HEK293 (cell line): ENCODE measurements around the gene SYNJ1.
A peak's percentile ranks its signal among the peaks of the same experiment; 100 is the strongest.

Experiments used
- OVOL3 ChIP-seq: fragments of 450-650 bp; formaldehyde crosslinking; IDR thresholded peaks from 2 replicates; pipeline ENCODE4 v1.5.1; 2016; ENCODE audit warnings: missing biosample characterization, missing genetic modification characterization
- PRDM1 ChIP-seq: fragments of 450-650 bp; formaldehyde crosslinking; IDR thresholded peaks from 2 replicates; pipeline ENCODE4; 2016; ENCODE audit warnings: missing biosample characterization, missing genetic modification characterization
- SP3 ChIP-seq: fragments of 450-650 bp; formaldehyde crosslinking; IDR thresholded peaks from 2 replicates; pipeline ENCODE4 v1.5.1; 2016; ENCODE audit warnings: missing biosample characterization, missing genetic modification characterization
- TRIM28 ChIP-seq: IDR thresholded peaks from 2 replicates; pipeline ENCODE4 v1.6.1; 2011; ENCODE audit warnings: low read length, control low read depth, borderline replicate concordance
- ZNF221 ChIP-seq: fragments of 450-650 bp; formaldehyde crosslinking; IDR thresholded peaks from 2 replicates; pipeline ENCODE4 v1.5.1; 2017; ENCODE audit warnings: missing biosample characterization, missing genetic modification characterization, borderline replicate concordance
- ZNF239 ChIP-seq: fragments of 450-650 bp; formaldehyde crosslinking; IDR thresholded peaks from 2 replicates; pipeline ENCODE4 v1.5.1; 2016; ENCODE audit warnings: missing biosample characterization, missing genetic modification characterization
- ZNF266 ChIP-seq: fragments of 450-650 bp; formaldehyde crosslinking; IDR thresholded peaks from 2 replicates; pipeline ENCODE4 v1.5.1; 2016; ENCODE audit warnings: missing biosample characterization, missing genetic modification characterization, low read depth
- ZNF302 ChIP-seq: fragments of 450-650 bp; formaldehyde crosslinking; IDR thresholded peaks from 2 replicates; pipeline ENCODE4 v1.5.1; 2016; ENCODE audit warnings: missing biosample characterization, missing genetic modification characterization, low read depth
- ZNF335 ChIP-seq: fragments of 450-650 bp; formaldehyde crosslinking; conservative IDR thresholded peaks from 2 replicates; pipeline ENCODE4 v1.5.1; 2016; ENCODE audit warnings: missing biosample characterization, missing genetic modification characterization
- ZNF366 ChIP-seq: fragments of 450-650 bp; formaldehyde crosslinking; conservative IDR thresholded peaks from 2 replicates; pipeline ENCODE4 v1.5.1; 2016; ENCODE audit warnings: missing biosample characterization, missing genetic modification characterization
- ZNF426 ChIP-seq: fragments of 450-650 bp; formaldehyde crosslinking; IDR thresholded peaks from 2 replicates; pipeline ENCODE4 v1.5.1; 2017; ENCODE audit warnings: missing biosample characterization, missing genetic modification characterization, mild to moderate bottlenecking, inconsistent platforms, moderate library complexity
- ZNF48 ChIP-seq: fragments of 450-650 bp; formaldehyde crosslinking; IDR thresholded peaks from 2 replicates; pipeline ENCODE4 v1.5.1; 2016; ENCODE audit warnings: missing biosample characterization, missing genetic modification characterization
- ZNF510 ChIP-seq: fragments of 450-650 bp; formaldehyde crosslinking; IDR thresholded peaks from 2 replicates; pipeline ENCODE4 v1.5.1; 2018; ENCODE audit warnings: mild to moderate bottlenecking, missing genetic modification characterization, missing biosample characterization; ENCODE audit not compliant: insufficient replicate concordance
- ZNF548 ChIP-seq: fragments of 450-650 bp; formaldehyde crosslinking; IDR thresholded peaks from 2 replicates; pipeline ENCODE4 v1.5.1; 2016; ENCODE audit warnings: missing biosample characterization, missing genetic modification characterization
- ZNF558 ChIP-seq: fragments of 450-650 bp; formaldehyde crosslinking; IDR thresholded peaks from 2 replicates; pipeline ENCODE4 v1.5.1; 2016; ENCODE audit warnings: missing biosample characterization, missing genetic modification characterization
- ZNF626 ChIP-seq: fragments of 450-650 bp; sonication (Bioruptor Pico); formaldehyde crosslinking; IDR thresholded peaks from 2 replicates; pipeline ENCODE4 v1.5.1; 2018; ENCODE audit warnings: missing biosample characterization, missing genetic modification characterization, inconsistent platforms
- ZNF629 ChIP-seq: fragments of 450-650 bp; formaldehyde crosslinking; IDR thresholded peaks from 2 replicates; pipeline ENCODE4 v1.5.1; 2017; ENCODE audit warnings: missing biosample characterization, missing genetic modification characterization
- ZNF677 ChIP-seq: fragments of 450-650 bp; IDR thresholded peaks from 2 replicates; pipeline ENCODE4 v1.5.0; 2018; ENCODE audit warnings: missing biosample characterization, mild to moderate bottlenecking, missing genetic modification characterization, moderate library complexity
- TF ChIP-seq, protein P1 (sequence below): fragments of 450-650 bp; formaldehyde crosslinking; IDR thresholded peaks from 2 replicates; pipeline ENCODE4 v1.5.1; 2017; ENCODE audit warnings: missing biosample characterization, missing genetic modification characterization
- TF ChIP-seq, protein P2 (sequence below): fragments of 450-650 bp; formaldehyde crosslinking; IDR thresholded peaks from 2 replicates; pipeline ENCODE4 v1.5.1; 2016; ENCODE audit warnings: missing biosample characterization, missing genetic modification characterization
- TF ChIP-seq, protein P3 (sequence below): fragments of 450-650 bp; formaldehyde crosslinking; IDR thresholded peaks from 2 replicates; pipeline ENCODE4 v1.5.1; 2016; ENCODE audit warnings: missing biosample characterization, missing genetic modification characterization
- TF ChIP-seq, protein P4 (sequence below): fragments of 450-650 bp; formaldehyde crosslinking; IDR thresholded peaks from 2 replicates; pipeline ENCODE4 v1.5.1; 2016; ENCODE audit warnings: missing biosample characterization, missing genetic modification characterization
- TF ChIP-seq, protein P5 (sequence below): fragments of 450-650 bp; formaldehyde crosslinking; IDR thresholded peaks from 2 replicates; pipeline ENCODE4 v1.5.1; 2016; ENCODE audit warnings: missing biosample characterization, missing genetic modification characterization
- TF ChIP-seq, protein P6 (sequence below): fragments of 450-650 bp; formaldehyde crosslinking; IDR thresholded peaks from 2 replicates; pipeline ENCODE4 v1.5.1; 2016; ENCODE audit warnings: missing biosample characterization, missing genetic modification characterization

SYNJ1 gene

DNA sequence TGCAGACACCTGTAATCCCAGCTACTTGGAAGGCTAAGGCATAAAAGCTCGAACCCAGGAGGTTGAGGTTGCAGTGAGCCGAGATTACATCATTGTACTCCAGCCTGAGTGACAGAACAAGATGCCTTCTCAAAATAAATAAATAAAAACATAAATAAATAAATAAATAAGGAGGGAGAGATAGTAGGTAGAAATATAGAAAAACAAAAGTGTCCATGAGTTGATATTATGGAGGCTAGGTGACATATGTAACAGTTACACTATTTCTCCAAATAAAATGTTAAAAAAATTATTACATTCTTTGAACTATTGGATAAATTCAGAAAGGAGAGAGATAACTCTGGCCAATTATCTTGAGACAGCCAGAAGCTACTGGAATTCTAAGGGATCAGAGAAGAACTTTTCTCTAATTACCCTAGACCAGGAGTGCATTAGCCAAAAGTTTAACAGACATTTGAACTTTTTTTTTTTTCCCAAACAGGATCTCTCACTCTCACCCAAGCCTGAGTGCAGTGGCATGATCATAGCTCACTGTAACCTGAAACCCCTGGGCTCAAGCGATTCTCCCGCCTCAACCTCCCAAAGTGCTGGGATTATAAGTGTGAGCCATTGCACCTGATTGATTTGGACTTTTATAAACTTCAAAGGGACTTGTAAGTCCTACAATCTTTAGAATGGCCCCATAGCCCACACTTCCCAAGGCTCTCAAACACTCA, 17.6 kb downstream of the SYNJ1 start (continued):
- TF ChIP-seq TRIM28 (peak; percentile 49; the same call in 1 of the 2 replicates), ZNF239 (tag by site-specific recombination) (no peak), ZNF302 (tag by site-specific recombination) (0 out of 2 replicates have a peak, but pooled peaks have one; percentile 20), ZNF335 (tag by site-specific recombination) (peak; percentile 65; the same call in 1 of the 2 replicates), ZNF48 (peak; percentile 93; the same call in 1 of the 2 replicates), SP3 (tag by site-specific recombination) (0 out of 2 replicates have a peak, but pooled peaks have one; percentile 16), PRDM1 (tag by site-specific recombination) (peak; percentile 55; the same call in 1 of the 2 replicates), ZNF558 (peak; percentile 70; the same call in 1 of the 2 replicates), ZNF510 (tag by site-specific recombination) (peak; percentile 65), ZNF626 (tag by site-specific recombination) (no peak), ZNF426 (tag by site-specific recombination) (peak; percentile 63), ZNF266 (tag by site-specific recombination) (peak; percentile 92; the same call in 1 of the 2 replicates), ZNF677 (no peak), ZNF366 (tag by site-specific recombination) (peak; percentile 57; the same call in 1 of the 2 replicates), OVOL3 (peak; percentile 24; the same call in 1 of the 2 replicates), ZNF221 (tag by site-specific recombination) (no peak), ZNF629 (tag by site-specific recombination) (peak; percentile 70), ZNF548 (0 out of 2 replicates have a peak, but pooled peaks have one; percentile 48)
- TF ChIP-seq, protein P1, sequence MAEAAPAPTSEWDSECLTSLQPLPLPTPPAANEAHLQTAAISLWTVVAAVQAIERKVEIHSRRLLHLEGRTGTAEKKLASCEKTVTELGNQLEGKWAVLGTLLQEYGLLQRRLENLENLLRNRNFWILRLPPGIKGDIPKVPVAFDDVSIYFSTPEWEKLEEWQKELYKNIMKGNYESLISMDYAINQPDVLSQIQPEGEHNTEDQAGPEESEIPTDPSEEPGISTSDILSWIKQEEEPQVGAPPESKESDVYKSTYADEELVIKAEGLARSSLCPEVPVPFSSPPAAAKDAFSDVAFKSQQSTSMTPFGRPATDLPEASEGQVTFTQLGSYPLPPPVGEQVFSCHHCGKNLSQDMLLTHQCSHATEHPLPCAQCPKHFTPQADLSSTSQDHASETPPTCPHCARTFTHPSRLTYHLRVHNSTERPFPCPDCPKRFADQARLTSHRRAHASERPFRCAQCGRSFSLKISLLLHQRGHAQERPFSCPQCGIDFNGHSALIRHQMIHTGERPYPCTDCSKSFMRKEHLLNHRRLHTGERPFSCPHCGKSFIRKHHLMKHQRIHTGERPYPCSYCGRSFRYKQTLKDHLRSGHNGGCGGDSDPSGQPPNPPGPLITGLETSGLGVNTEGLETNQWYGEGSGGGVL (tag by site-specific recombination): no peak
- TF ChIP-seq, protein P2, sequence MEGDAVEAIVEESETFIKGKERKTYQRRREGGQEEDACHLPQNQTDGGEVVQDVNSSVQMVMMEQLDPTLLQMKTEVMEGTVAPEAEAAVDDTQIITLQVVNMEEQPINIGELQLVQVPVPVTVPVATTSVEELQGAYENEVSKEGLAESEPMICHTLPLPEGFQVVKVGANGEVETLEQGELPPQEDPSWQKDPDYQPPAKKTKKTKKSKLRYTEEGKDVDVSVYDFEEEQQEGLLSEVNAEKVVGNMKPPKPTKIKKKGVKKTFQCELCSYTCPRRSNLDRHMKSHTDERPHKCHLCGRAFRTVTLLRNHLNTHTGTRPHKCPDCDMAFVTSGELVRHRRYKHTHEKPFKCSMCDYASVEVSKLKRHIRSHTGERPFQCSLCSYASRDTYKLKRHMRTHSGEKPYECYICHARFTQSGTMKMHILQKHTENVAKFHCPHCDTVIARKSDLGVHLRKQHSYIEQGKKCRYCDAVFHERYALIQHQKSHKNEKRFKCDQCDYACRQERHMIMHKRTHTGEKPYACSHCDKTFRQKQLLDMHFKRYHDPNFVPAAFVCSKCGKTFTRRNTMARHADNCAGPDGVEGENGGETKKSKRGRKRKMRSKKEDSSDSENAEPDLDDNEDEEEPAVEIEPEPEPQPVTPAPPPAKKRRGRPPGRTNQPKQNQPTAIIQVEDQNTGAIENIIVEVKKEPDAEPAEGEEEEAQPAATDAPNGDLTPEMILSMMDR: no peak
- TF ChIP-seq, protein P3, sequence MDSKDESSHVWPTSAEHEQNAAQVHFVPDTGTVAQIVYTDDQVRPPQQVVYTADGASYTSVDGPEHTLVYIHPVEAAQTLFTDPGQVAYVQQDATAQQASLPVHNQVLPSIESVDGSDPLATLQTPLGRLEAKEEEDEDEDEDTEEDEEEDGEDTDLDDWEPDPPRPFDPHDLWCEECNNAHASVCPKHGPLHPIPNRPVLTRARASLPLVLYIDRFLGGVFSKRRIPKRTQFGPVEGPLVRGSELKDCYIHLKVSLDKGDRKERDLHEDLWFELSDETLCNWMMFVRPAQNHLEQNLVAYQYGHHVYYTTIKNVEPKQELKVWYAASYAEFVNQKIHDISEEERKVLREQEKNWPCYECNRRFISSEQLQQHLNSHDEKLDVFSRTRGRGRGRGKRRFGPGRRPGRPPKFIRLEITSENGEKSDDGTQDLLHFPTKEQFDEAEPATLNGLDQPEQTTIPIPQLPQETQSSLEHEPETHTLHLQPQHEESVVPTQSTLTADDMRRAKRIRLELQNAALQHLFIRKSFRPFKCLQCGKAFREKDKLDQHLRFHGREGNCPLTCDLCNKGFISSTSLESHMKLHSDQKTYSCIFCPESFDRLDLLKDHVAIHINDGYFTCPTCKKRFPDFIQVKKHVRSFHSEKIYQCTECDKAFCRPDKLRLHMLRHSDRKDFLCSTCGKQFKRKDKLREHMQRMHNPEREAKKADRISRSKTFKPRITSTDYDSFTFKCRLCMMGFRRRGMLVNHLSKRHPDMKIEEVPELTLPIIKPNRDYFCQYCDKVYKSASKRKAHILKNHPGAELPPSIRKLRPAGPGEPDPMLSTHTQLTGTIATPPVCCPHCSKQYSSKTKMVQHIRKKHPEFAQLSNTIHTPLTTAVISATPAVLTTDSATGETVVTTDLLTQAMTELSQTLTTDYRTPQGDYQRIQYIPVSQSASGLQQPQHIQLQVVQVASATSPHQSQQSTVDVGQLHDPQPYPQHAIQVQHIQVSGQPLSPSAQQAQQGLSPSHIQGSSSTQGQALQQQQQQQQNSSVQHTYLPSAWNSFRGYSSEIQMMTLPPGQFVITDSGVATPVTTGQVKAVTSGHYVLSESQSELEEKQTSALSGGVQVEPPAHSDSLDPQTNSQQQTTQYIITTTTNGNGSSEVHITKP (tag by site-specific recombination): peak; percentile 33; the same call in 1 of the 2 replicates
- TF ChIP-seq, protein P4, sequence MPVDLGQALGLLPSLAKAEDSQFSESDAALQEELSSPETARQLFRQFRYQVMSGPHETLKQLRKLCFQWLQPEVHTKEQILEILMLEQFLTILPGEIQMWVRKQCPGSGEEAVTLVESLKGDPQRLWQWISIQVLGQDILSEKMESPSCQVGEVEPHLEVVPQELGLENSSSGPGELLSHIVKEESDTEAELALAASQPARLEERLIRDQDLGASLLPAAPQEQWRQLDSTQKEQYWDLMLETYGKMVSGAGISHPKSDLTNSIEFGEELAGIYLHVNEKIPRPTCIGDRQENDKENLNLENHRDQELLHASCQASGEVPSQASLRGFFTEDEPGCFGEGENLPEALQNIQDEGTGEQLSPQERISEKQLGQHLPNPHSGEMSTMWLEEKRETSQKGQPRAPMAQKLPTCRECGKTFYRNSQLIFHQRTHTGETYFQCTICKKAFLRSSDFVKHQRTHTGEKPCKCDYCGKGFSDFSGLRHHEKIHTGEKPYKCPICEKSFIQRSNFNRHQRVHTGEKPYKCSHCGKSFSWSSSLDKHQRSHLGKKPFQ: no peak
- TF ChIP-seq, protein P5, sequence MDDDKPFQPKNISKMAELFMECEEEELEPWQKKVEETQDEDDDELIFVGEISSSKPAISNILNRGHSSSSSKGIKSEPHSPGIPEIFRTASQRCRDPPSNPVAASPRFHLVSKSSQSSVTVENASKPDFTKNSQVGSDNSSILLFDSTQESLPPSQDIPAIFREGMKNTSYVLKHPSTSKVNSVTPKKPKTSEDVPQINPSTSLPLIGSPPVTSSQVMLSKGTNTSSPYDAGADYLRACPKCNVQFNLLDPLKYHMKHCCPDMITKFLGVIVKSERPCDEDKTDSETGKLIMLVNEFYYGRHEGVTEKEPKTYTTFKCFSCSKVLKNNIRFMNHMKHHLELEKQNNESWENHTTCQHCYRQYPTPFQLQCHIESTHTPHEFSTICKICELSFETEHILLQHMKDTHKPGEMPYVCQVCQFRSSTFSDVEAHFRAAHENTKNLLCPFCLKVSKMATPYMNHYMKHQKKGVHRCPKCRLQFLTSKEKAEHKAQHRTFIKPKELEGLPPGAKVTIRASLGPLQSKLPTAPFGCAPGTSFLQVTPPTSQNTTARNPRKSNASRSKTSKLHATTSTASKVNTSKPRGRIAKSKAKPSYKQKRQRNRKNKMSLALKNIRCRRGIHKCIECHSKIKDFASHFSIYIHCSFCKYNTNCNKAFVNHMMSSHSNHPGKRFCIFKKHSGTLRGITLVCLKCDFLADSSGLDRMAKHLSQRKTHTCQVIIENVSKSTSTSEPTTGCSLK: no peak
- TF ChIP-seq, protein P6, sequence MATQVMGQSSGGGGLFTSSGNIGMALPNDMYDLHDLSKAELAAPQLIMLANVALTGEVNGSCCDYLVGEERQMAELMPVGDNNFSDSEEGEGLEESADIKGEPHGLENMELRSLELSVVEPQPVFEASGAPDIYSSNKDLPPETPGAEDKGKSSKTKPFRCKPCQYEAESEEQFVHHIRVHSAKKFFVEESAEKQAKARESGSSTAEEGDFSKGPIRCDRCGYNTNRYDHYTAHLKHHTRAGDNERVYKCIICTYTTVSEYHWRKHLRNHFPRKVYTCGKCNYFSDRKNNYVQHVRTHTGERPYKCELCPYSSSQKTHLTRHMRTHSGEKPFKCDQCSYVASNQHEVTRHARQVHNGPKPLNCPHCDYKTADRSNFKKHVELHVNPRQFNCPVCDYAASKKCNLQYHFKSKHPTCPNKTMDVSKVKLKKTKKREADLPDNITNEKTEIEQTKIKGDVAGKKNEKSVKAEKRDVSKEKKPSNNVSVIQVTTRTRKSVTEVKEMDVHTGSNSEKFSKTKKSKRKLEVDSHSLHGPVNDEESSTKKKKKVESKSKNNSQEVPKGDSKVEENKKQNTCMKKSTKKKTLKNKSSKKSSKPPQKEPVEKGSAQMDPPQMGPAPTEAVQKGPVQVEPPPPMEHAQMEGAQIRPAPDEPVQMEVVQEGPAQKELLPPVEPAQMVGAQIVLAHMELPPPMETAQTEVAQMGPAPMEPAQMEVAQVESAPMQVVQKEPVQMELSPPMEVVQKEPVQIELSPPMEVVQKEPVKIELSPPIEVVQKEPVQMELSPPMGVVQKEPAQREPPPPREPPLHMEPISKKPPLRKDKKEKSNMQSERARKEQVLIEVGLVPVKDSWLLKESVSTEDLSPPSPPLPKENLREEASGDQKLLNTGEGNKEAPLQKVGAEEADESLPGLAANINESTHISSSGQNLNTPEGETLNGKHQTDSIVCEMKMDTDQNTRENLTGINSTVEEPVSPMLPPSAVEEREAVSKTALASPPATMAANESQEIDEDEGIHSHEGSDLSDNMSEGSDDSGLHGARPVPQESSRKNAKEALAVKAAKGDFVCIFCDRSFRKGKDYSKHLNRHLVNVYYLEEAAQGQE (tag by site-specific recombination): peak; percentile 39; the same call in 1 of the 2 replicates
